Omental fat pad (tissue), 4 donors: ENCODE results near the gene SOX5. TPM values are rescaled to one million over a fixed set of nuclear protein-coding genes. Genes with fewer than 3 reads are reported as not detected.
"Not testable (repeated sequence)": the region's sequence is repeated elsewhere in the genome, so short reads cannot be mapped to it uniquely, and the experiment has no call there.

ENCODE experiments used
- ATAC-seq: fragments of 150-250 bp; one replicate; pipeline ENCODE4 v1.9.1; 2016; ENCODE audit warnings: mild to moderate bottlenecking, moderate library complexity; ENCODE audit not compliant: low FRiP score
- DNase-seq: peaks from one replicate; pipeline ENCODE4 v3.0.0-alpha.2; 2019; ENCODE audit warnings: low spot score
- total RNA-seq, 4 donors: library from RNA; depleted of rRNA; stranded (reverse); fragments of >200 nt; gene quantifications; one replicate each; pipeline ENCODE4 v1.1.0, GENCODE V29; 2016
- TF ChIP-seq, protein P1 (sequence below), 3 donors: fragments of 450-650 bp; IDR thresholded peaks; one replicate each; pipeline ENCODE4 v1.5.1; 2016 to 2017; ENCODE audit warnings: antibody characterized with exemption in 3 of 3, mild to moderate bottlenecking in 3 of 3, moderate library complexity in 2 of 3

Gene SOX5
- total RNA-seq, 4 donors from 2014 or later: 22.1 to 67.6 (median 34.6) TPM

DNA sequence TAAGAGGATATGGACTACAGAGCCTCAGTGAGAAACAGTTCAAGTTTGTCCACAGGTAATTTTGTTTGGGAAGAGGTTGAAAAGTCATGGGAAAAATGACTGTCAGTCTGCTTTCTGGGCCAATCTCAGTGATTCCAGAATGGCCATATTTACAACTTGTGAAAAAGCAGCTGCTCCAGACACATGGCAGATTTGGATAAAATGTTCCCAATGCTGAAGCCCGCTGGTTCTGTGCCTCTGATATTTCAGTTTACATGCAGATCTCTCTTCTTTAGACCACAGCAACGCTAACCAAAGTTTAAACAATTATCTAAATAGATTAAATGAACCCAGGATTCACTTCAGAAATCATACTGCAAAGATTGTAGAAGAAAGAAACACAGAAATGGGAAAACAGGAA lies 222.8 kb downstream of the SOX5 start:
- no peak for ATAC-seq
- DNase-seq: no peak
- TF ChIP-seq, protein P1, sequence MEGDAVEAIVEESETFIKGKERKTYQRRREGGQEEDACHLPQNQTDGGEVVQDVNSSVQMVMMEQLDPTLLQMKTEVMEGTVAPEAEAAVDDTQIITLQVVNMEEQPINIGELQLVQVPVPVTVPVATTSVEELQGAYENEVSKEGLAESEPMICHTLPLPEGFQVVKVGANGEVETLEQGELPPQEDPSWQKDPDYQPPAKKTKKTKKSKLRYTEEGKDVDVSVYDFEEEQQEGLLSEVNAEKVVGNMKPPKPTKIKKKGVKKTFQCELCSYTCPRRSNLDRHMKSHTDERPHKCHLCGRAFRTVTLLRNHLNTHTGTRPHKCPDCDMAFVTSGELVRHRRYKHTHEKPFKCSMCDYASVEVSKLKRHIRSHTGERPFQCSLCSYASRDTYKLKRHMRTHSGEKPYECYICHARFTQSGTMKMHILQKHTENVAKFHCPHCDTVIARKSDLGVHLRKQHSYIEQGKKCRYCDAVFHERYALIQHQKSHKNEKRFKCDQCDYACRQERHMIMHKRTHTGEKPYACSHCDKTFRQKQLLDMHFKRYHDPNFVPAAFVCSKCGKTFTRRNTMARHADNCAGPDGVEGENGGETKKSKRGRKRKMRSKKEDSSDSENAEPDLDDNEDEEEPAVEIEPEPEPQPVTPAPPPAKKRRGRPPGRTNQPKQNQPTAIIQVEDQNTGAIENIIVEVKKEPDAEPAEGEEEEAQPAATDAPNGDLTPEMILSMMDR (IDR thresholded peaks at IDR 0.05): no peak

DNA sequence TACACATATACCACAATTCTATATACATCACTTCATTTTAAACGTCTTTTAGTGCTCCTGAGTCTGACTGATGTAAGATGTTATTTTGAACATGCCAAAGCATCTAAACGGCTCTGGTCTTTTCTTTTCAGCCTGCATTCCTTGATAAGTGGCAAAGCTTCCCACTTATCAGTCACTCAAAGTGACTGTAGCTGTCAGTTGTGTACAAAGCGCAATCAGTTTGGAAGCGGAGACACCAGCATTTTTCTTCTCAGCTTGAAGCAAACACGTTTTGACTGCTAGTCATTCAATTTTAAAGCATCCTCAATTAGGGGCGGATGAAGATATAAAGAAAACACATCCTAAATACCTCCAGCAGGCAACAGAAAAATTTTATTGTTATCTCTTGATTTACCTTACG lies 226.8 kb downstream of the SOX5 start:
- no peak for DNase-seq
- TF ChIP-seq, protein P1 (IDR thresholded peaks at IDR 0.05): no peak
- ATAC-seq: no peak

DNA sequence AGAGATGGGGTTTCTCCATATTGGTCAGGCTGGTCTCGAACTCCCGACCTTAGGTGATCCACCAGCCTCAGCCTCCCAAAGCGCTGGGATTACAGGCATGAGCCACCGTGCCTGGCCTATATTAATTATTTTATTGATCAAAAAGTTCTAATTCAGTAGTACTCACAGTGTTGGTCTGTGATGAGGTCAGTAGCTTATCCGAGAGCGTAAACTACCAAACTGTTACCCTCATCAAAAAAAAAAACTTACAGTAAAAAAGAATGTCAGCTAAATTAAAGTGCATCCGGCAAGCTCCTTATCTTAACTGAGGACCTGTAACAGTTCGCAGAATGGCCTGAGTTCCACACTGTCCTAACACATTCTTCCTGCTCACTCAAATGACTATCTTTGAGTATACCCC lies 228.2 kb downstream of the SOX5 start:
- no peak for DNase-seq
- ATAC-seq: no peak
- TF ChIP-seq, protein P1 (IDR thresholded peaks at IDR 0.05): no peak

DNA sequence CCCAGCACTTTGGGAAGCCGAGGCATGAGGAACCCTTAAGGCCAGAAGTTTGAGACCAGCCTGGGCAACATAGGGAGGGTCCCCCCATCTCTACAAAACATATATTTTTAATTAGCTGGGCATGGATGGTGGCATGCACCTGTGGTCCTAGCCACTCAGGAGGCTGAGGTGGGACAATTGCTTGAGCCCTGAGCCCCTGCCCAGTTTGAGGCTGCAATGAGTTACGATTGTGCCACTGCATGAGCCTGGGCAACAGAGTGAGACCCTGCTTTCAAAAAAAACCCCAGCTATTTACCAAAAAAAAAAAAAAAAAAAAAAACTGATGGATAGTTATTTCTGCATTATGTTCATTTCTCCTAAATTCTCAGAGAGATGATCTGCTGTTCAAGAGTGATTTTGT lies 230.0 kb downstream of the SOX5 start:
- TF ChIP-seq, protein P1 (IDR thresholded peaks at IDR 0.05): no peak
- ATAC-seq: no peak
- no peak for DNase-seq

DNA sequence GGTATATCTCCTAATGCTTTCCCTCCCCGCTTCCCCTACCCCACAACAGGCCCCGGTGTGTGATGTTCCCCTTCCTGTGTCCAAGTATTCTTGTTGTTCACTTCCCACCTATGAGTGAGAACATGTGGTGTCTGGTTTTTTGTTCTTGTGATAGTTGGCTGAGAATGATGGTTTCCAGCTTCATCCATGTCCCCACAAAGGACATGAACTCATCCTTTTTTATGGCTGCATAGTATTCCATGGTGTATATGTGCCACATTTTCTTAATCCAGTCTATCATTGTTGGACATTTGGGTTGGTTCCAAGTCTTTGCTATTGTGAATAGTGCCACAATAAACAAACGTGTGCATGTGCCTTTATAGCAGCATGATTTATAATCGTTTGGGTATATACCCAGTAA lies 239.1 kb downstream of the SOX5 start:
- not testable (repeated sequence) for ATAC-seq, DNase-seq

DNA sequence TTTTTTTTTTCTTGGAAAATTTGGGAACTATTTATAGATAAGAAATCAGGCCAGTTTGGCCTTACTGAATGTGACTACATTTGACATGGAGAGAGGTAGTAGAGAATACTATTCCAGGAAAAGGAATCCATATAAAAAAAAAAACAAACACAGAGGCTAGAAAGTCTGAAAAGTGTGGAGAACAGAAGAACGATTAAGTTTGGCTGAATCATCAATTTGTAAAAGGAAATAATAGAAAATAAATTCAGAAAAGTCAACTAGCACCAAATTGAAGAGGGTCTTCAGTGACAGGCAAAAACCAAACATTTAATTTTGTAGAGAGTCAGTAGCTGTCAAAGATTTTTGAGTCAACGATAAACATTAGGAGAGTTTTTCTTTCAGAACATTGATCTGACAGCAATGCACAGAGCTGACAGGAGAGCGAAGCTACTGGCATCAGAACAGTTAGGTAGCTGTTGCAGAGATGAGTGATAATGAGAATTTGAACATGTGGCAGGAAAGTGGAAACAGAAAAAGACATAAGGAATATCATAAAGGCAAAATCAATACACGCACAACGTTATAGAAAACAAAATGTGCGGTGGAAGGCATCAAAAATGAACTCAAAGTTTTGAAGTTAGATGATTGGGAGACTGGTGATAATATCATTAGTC lies 241.2 kb downstream of the SOX5 start:
- TF ChIP-seq, protein P1 (IDR thresholded peaks at IDR 0.05): no peak
- DNase-seq (no peak), ATAC-seq (no peak)

DNA sequence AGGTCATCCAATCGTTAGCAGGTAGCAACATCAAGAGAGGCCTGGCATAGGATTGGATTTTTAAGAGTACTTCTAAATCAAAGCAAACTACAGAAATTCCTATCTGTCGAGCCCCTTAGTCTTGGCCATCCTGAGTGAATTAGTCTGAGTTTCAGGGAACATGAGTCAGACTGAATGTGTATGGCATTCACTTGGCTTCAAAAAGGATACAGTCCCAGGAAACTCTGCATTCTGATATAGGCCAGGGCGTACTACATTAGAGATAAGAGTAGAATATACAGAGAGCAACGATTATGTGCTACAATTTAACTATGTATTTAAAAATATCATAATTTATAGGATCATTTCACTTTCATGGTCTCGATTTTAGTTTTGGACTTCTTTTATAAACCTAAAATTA lies 242.2 kb downstream of the SOX5 start:
- no peak for ATAC-seq
- TF ChIP-seq, protein P1 (IDR thresholded peaks at IDR 0.05): no peak

More for the DNA sequence above, 242.2 kb downstream of the SOX5 start:
- DNase-seq: no peak
